T-helper 2 cell treated with Interferon-gamma antibody and Interleukin-4, amounts not matched to agents 5 μg/mL and 100 μg/mL, for 36 hours (primary cell): ENCODE data around the gene STEEP1.

Source experiments
- DNase-seq: peaks from one replicate; pipeline ENCODE4 v3.0.0; 2021; ENCODE audit warnings: low spot score
- H3K27ac Mint-ChIP-seq: one replicate; pipeline ENCODE4 v1.8.0; 2021; ENCODE audit warnings: mild to moderate bottlenecking, mixed read lengths
- H3K27me3 Mint-ChIP-seq: one replicate; pipeline ENCODE4 v1.8.0; 2021; ENCODE audit warnings: low read depth, mixed read lengths
- H3K36me3 Mint-ChIP-seq: one replicate; pipeline ENCODE4 v1.8.0; 2021; ENCODE audit warnings: low read depth, mixed read lengths
- H3K4me1 Mint-ChIP-seq: one replicate; pipeline ENCODE4 v1.8.0; 2021; ENCODE audit warnings: low read depth, mixed read lengths
- H3K4me3 Mint-ChIP-seq: one replicate; pipeline ENCODE4 v1.8.0; 2022; ENCODE audit warnings: mild to moderate bottlenecking, moderate library complexity, mixed read lengths
- H3K9me3 Mint-ChIP-seq: one replicate; pipeline ENCODE4 v1.8.0; 2021; ENCODE audit warnings: mixed read lengths

Gene STEEP1

DNA sequence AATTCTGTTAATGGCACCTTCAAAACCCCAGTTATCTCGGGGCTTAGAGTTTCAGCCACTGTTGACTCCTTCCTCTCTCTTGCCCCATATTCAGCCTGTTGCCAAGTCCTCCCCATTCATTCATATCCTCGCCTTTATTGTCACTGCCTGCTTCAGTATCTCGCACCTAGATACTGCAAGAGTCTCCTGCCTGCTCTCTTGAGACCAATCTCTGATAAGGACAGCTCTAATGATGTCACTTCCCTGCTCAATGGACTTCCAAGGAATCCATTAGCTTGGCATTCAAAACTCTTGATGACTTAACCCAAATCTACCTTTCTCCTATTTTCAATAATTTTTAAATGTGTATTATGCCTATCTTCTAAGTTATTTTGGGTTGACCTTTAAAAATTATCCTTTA, 8.0 kb upstream of the STEEP1 start:
- no peaks in the 10 kb centered on the region for H3K27me3 Mint-ChIP-seq
- no peak for DNase-seq
- H3K27ac Mint-ChIP-seq: no peak overlapping the region
- peaks cover 11% of the 10 kb centered on the region for H3K4me1 Mint-ChIP-seq
- H3K9me3 Mint-ChIP-seq: no peaks in the 10 kb centered on the region
- H3K36me3 Mint-ChIP-seq: peaks cover 4% of the 10 kb centered on the region
- H3K4me3 Mint-ChIP-seq: peak overlapping the region; percentile 84

DNA sequence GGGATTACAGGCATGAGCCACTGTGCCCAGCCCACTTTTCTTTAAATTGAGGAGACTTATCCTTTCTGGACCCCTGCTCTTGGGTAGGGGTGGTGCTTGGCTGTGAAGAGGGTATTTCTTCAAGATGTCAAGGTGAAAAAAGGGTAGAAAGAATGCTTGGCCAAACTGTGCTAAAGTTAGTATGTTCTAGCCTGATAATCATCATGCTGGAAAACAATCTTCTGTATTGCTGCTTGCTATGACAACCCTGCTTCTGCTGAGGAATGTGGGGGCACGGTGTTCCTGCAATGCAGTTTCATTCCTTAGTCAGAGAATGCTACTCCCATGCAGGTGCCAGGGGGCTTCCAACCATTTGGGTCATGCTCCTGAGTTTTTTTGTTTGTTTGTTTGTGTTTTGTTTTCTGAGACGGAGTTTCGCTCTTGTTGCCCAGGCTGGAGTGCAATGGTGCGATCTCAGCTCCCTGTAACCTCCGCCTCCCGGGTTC, 5.2 kb upstream of the STEEP1 start:
- H3K4me1 Mint-ChIP-seq: peaks cover 7% of the 10 kb centered on the region
- H3K27ac Mint-ChIP-seq: no peak overlapping the region
- H3K36me3 Mint-ChIP-seq: no peaks in the 10 kb centered on the region
- no peaks in the 10 kb centered on the region for H3K9me3 Mint-ChIP-seq
- no peaks in the 10 kb centered on the region for H3K27me3 Mint-ChIP-seq
- H3K4me3 Mint-ChIP-seq: no peak overlapping the region
- DNase-seq: no peak

DNA sequence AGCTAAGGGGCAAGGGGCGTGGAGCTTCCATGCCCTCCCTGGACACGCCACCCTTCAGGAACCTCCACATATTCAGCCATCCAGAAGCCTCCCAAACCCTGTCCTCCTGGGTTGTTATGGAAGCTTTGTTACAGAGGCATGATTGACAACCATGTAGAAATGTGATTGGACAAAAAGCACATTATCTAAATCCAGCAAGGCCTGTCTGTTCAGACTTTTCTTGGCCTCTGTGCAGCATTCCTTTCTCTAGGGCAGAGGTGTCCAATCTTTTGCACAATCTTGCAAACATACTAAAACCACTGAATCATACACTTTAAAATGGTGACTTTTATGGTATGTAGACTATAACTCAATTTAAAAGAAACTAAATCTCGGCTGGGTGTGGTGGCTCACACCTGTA, 12.7 kb downstream of the STEEP1 start:
- no peak overlapping the region for H3K27ac Mint-ChIP-seq
- no peak overlapping the region for H3K4me3 Mint-ChIP-seq

DNA sequence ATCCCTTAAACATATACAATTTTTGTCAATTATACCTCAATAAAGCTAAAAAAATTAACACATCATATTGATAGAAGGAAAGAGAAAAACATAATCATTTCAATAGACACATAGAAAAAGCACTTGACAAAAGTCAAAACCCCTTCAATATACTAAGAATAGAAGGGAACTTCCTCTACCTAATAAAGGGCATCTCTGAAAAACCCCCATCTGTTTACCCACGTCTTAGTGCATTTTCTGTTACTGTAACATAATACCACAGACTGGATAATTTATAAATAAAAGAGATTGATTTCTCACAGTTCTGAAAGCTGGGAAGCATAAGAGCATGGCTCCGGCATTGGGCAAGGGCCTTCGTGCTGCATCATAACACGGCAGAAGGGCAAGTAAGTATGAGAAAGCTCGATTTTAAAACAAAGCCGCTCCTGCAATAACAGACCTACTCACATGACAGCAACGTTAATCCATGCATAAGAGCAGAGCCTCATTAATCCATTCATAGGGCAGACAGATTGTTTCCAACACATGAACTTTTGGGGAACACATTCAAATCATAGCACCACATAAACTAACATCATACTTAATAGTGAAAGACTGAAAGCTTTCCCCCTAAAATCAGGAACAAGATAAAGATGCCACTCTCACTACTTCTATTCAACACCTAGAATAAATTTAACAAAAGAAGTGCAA, 15.7 kb downstream of the STEEP1 start:
- no peaks in the 10 kb centered on the region for H3K36me3 Mint-ChIP-seq
- no peaks in the 10 kb centered on the region for H3K9me3 Mint-ChIP-seq
- no peak overlapping the region for H3K27ac Mint-ChIP-seq
- no peak for DNase-seq
- no peaks in the 10 kb centered on the region for H3K4me1 Mint-ChIP-seq
- no peaks in the 10 kb centered on the region for H3K27me3 Mint-ChIP-seq
- H3K4me3 Mint-ChIP-seq: no peak overlapping the region

More for the DNA sequence above, 12.7 kb downstream of the STEEP1 start:
- DNase-seq: no peak
- H3K9me3 Mint-ChIP-seq: no peaks in the 10 kb centered on the region
- peaks cover 3% of the 10 kb centered on the region for H3K36me3 Mint-ChIP-seq
- H3K4me1 Mint-ChIP-seq: no peaks in the 10 kb centered on the region
- H3K27me3 Mint-ChIP-seq: no peaks in the 10 kb centered on the region

DNA sequence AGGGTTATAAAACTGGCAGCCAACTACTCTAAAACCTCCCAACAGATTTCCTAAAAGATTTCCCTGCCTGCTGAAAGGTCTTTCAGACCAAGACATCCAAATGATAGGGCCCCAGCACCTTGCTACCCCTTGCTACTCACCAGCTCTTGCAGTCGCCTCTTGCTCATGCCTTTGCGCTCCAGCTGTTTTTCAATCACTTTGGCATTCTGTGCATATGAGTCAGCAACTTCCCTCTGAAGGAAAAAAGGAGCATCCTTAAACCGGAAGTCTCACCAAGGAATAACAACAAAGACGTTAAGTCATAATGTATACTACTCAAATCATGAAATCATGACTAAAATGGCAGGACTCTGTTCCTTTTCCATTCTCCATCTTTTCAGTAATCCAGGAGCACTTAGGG, 24.0 kb downstream of the STEEP1 start:
- H3K9me3 Mint-ChIP-seq: no peaks in the 10 kb centered on the region
- peaks cover 5% of the 10 kb centered on the region for H3K36me3 Mint-ChIP-seq
- H3K4me3 Mint-ChIP-seq: no peak overlapping the region
- no peaks in the 10 kb centered on the region for H3K4me1 Mint-ChIP-seq
- no peaks in the 10 kb centered on the region for H3K27me3 Mint-ChIP-seq
- no peak for DNase-seq
- H3K27ac Mint-ChIP-seq: no peak overlapping the region

DNA sequence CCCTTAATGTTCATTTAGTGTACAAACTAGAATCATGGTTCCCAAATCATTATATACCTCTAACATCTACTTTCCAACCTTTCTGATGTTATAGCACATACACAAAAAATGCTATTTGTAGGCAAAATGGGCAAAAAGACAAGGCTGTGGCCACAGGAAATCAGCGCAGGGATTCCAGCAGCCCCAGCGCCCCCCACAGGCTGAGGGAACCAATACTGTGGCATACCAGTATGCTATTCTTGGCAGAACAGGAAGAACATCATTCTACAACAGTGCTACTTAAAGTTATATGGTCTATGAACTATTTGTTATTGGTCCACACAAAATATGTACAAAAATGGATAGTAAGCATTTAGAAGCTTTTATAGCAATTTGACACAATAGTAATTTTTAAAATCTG, 25.3 kb downstream of the STEEP1 start:
- H3K4me3 Mint-ChIP-seq: no peak overlapping the region
- H3K36me3 Mint-ChIP-seq: peaks cover 5% of the 10 kb centered on the region
- no peak overlapping the region for H3K27ac Mint-ChIP-seq
- H3K27me3 Mint-ChIP-seq: no peaks in the 10 kb centered on the region
- no peaks in the 10 kb centered on the region for H3K9me3 Mint-ChIP-seq
- no peaks in the 10 kb centered on the region for H3K4me1 Mint-ChIP-seq
- no peak for DNase-seq

DNA sequence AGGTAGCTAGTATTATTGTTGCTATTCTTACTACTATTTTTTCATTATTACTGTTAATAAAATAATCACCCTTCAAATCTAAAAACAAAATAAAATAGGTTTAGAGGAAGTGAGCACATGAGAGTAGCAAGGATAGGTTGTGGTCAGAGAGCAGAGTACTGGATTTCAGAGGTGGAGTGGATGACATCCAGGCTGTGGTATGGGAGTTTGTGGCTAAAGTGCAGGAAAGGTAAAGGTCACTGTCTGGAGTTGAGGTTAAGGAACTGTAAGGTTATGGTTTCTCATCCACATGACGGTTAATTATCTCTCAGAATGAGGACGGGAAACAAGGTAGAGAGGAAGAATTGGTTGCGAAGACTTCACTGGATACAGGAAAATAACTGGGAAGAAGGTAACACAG, 27.7 kb downstream of the STEEP1 start:
- Mint-ChIP-seq H3K4me3 (no peak overlapping the region), H3K9me3 (no peaks in the 10 kb centered on the region), H3K36me3 (peaks cover 5% of the 10 kb centered on the region), H3K27me3 (no peaks in the 10 kb centered on the region), H3K4me1 (no peaks in the 10 kb centered on the region), H3K27ac (no peak overlapping the region)
- no peak for DNase-seq

DNA sequence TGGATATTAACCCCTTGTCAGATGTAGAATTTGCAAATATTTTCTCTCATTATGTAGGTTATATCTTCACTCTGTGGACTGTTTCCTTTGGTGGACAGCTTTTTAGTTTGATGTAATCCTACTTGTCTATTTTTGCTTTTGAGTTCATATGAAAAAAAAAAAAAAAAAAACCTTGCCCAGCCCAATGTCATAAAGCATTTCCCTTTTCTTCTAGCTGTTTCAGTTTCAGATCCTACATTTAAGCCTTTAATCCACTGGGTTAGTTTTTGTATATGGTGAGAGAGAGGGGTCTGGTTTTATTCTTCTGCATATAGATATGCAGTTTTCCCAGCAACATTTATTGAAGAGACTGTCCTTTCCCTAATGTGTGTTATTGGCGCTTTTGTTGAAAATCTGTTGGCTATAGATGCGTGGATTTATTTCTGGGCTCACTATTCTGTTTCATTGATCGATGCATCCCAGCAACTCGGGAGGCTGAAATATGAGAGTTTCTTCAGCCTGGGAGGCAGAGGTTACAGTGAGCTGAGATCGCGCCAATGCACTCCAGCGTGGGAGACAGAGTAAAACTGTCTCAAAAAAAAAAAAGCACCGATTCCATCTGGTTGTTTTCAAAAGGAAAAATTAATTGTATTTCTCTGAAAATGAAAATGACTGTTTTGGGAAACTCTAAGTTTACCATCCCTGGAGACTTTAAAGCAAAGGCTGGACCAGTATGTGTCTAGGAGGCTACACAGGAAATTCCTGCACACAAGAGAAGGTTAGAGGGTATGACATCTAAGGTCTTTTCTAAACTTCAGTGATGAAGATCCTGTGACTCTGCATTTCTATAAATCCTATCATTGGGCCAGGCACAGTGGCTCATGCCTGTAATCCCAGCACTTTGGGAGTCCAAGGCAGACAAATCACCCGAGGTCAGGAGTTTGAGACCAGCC, 35.6 kb downstream of the STEEP1 start:
- no peak for DNase-seq
- H3K27ac Mint-ChIP-seq: no peak overlapping the region
- no peaks in the 10 kb centered on the region for H3K27me3 Mint-ChIP-seq
- H3K4me3 Mint-ChIP-seq: no peak overlapping the region
- H3K36me3 Mint-ChIP-seq: no peaks in the 10 kb centered on the region
- H3K9me3 Mint-ChIP-seq: no peaks in the 10 kb centered on the region
- peaks cover 2% of the 10 kb centered on the region for H3K4me1 Mint-ChIP-seq

DNA sequence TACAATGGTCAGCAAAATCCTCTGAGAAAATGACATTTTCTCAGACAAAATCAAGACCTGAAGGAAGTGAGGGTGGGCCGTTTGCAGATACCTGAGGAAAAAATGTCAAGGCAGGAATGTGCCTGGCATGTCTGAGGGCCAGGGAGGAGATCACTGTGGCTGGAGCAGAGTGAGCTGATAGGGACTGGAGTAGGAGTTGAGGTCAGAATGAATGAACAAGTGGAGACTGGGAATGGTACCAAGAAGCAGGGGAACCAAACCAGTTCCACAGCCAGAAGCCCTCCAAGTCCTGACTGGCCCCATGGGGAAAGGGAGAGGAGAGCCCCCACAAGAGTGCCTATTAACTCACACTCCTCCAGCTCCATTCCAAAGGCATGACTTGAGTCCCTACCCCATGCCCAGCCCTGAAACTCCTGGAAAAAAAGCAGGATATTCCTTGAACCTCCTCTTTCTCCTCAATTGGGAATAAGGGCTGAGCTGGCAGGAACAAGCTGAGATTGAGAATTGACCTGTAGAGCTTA, 41.5 kb downstream of the STEEP1 start:
- Mint-ChIP-seq H3K27me3 (no peaks in the 10 kb centered on the region), H3K36me3 (no peaks in the 10 kb centered on the region), H3K9me3 (no peaks in the 10 kb centered on the region), H3K4me1 (no peaks in the 10 kb centered on the region), H3K27ac (no peak overlapping the region), H3K4me3 (no peak overlapping the region)
- DNase-seq: no peak

DNA sequence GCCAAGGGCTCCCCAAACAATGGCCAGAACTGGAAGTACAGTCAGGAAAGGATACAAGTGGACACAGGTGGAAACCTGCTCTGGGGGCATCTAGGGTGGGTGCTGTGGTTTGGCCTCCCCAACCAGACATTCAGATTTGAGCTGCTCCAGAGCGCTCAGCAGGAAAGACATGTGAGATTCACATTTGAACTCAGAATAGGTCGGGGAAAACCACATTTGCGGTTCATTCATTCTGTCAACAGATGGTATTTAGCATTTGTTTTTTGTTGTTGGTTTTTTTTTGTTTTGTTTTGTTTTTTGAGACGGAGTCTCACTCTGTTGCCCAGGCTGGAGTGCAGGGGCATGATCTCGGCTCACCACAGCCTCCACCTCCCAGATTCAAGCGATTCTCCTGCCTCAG, 44.0 kb downstream of the STEEP1 start:
- Mint-ChIP-seq H3K27ac (no peak overlapping the region), H3K27me3 (no peaks in the 10 kb centered on the region)

DNA sequence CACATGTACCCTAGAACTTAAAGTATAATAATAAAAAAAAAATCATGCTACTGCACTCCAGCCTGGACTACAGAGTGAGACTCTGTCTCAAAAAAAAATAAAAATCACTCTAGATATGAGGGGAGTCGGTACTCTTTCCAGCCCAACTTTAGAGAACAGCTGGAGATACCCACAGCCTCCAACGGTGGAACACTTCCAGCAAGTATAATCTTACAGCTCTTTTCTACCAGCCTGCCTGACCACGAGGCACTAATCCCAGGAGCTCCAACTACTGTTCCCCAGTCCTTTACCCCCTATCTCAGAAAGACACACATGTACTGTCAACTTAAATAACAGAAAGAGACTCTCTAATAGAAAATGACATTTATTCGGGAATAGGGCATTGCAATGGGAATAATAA, 46.8 kb downstream of the STEEP1 start:
- Mint-ChIP-seq H3K9me3 (no peaks in the 10 kb centered on the region), H3K27me3 (no peaks in the 10 kb centered on the region), H3K4me1 (peaks cover 8% of the 10 kb centered on the region)

More for the DNA sequence above, 44.0 kb downstream of the STEEP1 start:
- Mint-ChIP-seq H3K4me3 (no peak overlapping the region), H3K9me3 (no peaks in the 10 kb centered on the region), H3K4me1 (peaks cover 4% of the 10 kb centered on the region), H3K36me3 (no peaks in the 10 kb centered on the region)
- no peak for DNase-seq

DNA sequence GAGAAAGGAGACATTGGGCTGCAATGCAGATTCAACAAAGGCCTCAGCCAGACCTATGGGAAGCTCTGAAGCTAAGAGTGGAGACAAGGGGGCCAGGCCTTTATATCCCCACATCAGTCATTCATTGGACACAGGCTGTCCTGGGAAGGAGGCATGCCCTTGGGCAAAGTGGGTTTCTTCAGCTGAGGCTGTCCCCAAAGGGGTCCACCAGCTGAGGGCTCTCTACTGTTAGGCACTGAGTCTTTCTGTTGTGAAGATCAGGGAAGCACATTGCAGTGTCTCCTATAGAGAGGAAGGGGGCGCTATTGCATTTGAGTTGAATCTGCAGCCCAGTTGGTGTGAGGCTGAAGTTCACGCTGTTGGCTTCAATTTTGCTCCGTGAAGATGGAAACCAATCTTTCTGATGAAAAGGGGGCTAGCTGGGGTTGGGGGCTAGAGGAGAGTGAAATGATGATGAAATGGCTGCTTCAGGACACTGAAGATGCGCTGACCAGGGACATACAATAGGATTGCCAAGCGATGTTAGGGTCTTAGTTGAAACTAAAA, 49.0 kb downstream of the STEEP1 start:
- Mint-ChIP-seq H3K4me3 (no peak overlapping the region), H3K27ac (peak overlapping the region; percentile 46), H3K36me3 (no peaks in the 10 kb centered on the region), H3K4me1 (peaks cover 8% of the 10 kb centered on the region), H3K9me3 (no peaks in the 10 kb centered on the region), H3K27me3 (no peaks in the 10 kb centered on the region)
- DNase-seq: peak; percentile 13

More for the DNA sequence above, 46.8 kb downstream of the STEEP1 start:
- Mint-ChIP-seq H3K4me3 (no peak overlapping the region), H3K27ac (no peak overlapping the region), H3K36me3 (no peaks in the 10 kb centered on the region)
- no peak for DNase-seq

DNA sequence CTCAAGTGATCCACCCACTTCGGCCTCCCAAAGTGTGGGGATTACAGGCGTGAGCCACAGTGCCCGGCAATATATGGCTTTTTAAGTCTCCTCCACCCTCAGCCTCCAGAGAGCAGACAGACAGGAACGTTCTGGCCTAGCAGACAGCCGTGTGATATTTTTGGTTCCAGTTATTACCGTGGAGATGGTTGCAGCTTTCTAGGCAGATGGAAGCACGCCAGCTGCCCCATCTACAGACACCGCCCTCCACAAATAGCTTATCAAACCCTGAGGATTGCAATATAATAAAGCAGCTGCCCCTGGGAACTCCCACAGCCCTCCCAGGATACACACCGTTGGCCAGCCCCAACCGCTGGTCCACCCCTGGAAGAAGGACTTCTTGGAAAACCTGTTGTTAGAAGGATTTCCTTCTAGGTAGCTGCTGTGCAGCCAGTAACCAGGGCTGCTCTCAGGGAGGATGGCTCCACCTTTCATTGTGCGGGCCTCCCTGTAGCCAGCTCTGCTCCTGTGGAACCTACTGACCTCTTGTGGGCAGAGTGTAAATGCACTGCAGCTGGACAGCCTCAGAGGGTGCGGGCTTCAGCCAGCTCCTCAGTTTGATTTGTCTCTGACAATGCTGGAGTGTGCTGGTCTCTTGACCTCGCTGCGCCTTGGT, 52.9 kb downstream of the STEEP1 start:
- Mint-ChIP-seq H3K27ac (no peak overlapping the region), H3K9me3 (no peaks in the 10 kb centered on the region), H3K4me1 (peaks cover 8% of the 10 kb centered on the region), H3K36me3 (no peaks in the 10 kb centered on the region), H3K27me3 (no peaks in the 10 kb centered on the region), H3K4me3 (no peak overlapping the region)
- no peak for DNase-seq
